ENCODE data around the gene ATP10D.

ATP10D gene

DNA sequence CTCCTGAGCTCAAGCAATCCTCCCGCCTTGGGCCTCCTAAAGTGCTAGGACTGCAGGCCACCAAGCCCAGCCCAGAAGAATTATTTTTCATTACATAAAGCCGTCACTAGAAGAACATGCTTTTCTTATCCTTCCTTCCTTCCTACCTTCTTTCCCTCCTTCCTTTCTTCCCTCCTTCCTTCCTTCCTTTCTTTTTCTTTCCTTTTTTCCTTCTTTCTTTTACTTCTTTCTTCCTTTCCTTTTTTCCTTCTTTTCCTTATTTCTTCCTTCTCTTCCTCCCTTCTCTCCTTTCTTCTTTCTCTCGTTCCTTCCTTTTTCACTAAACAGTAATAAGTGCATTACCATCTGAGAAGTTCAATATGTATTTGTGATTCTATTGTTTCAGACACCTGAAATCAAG, 121.4 kb downstream of the ATP10D start:
- DNase-seq: no peak

DNA sequence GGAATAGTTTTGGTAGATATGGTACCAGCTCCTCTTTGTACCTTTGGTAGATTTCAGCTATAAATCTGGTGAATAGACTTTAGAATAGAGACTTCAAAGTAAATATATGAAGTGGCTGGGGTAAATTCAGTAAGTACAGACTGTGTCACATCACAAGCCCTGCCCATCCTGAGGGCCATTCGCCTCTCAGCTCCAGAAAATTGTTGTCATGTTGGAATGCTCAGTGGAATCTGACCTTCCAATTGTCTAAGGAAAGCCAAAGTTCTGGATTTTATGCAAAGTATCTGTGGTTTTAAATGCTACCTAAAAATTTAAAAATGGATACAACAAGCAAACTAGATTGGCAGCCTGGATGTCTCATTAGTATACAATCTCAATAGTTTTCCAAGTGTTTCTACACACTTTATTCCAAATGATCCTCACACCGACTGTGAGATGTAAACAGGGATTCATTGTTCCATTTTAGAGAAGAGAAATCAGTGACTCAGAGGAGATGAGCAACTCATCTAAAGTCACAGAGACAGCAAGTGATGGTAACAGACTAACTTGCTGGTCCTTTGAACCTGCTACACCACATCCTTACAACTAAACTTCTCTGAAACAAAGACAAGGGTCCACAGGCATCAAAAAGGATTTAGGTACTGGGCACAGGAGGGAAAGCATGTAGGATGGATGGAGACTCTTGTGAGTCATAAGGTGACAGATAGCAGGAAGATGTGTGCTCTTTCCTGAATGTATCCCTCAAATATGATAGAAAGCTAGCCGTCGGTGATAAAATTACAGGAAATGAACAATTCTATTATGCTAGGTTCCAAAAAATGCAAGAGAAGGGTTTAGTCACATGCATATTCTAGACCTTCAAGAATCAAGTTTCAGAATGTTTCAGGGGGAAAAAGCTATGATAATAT, 127.3 kb downstream of the ATP10D start:
- no peak for DNase-seq

DNA sequence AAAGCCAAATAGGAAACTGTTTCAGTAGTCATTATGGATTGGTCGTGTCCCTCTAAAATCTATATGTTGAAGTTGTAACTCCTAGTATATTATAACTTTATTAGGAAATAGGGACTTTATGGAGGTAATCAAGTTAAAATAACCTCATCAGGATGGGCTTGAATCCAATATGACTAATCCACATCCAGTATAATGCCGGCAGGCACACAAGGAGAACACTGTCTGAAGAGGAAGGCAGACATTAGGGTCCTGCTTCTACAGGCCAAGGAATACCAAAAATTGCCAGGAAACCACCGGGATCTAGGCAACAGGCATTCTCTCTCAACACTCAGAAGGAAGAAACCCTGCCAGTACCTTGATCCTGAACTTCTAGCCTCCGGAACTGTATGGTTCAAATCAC, 130.3 kb downstream of the ATP10D start:
- no peak for DNase-seq

GRCh38 chr4:47617607-47618006, 132.5 kb downstream of the ATP10D start:
- DNase-seq: no peak

GRCh38 chr4:47619691-47620090, 134.6 kb downstream of the ATP10D start:
- DNase-seq: no peak

DNA sequence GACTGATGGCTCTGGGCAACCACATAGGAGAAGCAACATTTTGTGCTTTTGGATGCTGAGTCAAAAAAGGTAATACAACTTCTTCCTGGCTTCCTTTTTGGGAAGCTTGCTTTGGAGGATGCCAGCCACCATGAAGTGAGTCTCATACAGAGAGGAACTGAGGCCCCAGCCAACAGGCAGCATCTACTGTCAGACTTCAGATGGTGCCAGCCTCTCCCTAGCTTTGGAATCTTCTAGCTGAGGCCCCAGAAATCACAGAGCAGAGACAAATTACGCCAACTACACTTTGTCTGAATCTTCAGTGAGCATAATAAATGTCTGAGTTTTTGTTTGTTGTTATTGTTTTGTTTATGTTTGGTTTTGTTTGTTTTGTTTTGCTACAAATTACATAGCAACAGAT, 136.1 kb downstream of the ATP10D start:
- no peak for DNase-seq

DNA sequence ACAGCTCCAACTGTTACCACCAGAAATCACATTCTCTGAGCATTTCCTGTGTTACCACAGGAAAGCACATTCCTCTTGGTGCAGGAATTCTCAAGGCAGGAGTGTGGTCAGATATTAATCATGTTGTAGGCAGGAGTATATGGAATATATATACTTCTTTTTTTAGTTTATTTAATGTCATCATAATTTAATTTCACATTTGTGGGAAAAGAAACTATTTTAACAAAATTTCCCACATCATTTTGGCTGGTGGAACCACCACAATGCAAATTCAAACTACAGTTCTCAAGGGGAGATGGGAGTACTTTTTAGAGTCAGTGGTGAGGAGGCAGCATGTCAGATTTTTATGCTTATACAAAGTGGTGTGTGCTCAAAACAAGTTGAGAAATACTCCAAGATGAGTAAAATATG, 139.0 kb downstream of the ATP10D start:
- DNase-seq: no peak

DNA sequence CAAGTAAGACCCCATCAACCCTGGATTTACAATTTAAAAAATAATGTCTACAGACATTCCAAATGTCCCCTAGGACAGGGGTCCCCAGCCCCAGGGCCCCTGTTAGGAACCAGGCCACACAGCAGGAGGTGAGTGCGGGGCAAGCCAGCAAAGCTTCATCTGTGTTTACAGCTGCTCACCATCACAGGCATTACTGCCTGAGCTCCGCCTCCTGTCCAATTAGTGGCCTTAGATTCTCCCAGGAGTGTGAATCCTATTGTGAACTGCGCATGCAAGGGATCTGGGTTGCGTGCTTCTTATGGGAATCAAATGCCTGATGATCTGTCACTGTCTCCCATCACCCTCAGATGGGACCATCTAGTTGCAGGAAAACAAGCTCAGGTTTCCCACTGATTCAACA, 146.1 kb downstream of the ATP10D start:
- DNase-seq: no peak

DNA sequence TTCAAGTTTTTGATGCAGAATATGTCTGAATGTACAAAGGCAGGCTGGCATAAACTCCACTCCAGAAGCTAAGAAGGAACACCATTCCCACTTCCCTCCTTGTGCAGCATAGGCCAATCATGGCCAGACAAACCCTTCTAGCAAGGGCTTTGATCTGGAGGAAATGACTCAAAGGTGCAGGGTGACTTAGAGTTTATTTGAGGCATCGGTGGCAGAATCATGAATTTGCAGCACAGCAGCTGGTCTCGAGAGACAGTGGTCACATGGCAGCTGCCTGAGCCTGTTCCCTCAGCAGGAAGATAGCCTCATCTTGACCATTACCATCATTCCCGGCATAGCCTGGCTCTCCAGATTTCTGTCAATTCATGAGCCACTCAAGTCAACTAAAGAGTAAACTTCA, 154.5 kb downstream of the ATP10D start:
- no peak for DNase-seq

DNA sequence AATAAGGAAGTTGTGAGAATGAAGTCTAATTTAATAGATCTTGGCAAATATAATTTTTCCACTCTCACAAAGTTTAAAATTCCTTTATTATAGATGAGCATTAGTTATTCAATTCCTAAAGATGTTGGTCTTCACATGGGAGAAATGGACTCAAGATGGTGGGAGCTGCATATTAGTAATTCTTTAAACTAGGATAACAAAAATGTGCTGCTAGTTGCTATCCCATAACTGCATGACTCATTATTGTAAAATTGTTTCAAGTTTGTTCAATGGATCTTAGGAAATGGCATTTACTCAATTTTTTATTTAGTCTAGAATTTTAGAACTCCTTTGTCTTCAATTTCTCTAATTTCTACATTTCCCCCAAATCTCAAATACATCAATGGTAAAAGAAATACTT, 155.8 kb downstream of the ATP10D start:
- DNase-seq: no peak

GRCh38 chr4:47641755-47642154, 156.7 kb downstream of the ATP10D start:
- no peak for DNase-seq

DNA sequence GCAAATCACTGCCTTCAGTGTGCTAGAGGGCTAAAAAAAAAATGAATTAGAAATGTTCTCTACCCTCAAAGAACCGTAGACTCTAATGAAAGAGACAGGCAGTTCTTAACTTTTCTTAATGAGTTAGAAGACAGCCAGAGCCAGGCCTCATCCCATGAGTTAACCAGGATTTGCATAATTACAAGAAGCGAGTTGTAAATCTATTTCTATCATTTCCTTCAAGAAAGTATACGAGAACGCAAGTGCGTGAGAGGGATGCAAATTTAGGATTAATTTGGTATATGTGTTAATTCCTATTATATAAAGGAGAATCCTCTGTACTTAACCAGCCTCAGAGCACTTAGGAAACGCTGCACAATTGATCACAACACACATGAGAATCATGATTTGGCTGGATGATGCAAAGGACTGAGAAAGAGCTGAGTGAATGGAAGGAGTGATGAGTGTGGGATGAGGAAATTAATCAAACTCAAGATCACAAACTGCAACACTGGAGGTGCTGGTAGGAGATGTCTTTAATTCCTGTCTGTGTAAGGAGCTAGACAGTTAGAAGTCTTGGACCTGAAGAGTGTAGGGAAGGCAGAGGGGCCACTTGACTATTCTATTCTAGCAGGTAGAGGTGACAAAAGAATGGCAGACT, 157.2 kb downstream of the ATP10D start:
- DNase-seq: no peak

Measured in stimulated activated CD4-positive, alpha-beta T cell treated with anti-CD3 and anti-CD28 coated beads, Interleukin-4, amount 100 ng/mL, for 4 hours (primary cell).